SKM-1 (cell line): ENCODE results near the gene COL6A1.
"Not testable (repeated sequence)": the region's sequence is repeated elsewhere in the genome, so short reads cannot be mapped to it uniquely, and the experiment has no call there.

ENCODE experiments used
- DNase-seq: peaks from one replicate; lab custom pipeline; 2025; ENCODE audit not compliant: unreplicated experiment; lab: John Stamatoyannopoulos, UW

Gene COL6A1

DNA sequence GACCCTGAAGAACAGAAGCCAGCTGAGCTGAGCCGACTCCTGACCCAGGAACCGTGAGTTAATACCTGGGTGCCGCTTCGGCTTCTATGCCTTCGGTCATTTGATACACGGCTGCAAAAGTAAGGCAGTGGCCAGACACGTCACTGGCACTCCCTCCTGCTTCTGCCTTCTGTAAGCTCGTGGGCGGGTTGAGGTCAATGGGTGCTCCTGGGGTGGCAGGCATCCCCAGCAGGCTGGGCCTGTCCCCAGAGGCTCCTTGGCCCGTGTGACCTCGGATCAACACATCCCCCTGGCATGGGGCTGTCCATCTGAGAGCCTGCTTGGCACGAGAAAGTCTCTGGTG, 35.7 kb upstream of the COL6A1 start:
- no peak for DNase-seq

DNA sequence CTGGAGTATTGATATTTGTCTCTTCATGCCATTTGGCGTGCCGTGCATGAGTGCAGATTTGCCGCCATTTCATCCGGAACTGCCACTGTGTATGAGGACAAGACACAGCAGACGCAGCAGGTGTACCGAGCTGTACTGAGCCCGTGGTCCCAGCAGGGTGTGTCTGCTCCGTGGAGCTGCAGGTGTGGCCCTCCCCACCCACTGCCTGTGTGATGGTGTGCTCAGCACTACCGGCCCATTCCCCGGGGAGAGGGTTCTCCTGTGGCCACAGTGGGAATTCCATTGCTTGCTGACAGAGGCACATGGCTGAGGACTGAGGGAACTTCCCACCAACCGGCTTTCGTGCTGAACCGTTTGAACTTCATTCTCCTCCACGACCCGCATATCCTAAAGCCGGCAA, 34.3 kb upstream of the COL6A1 start:
- no peak for DNase-seq

DNA sequence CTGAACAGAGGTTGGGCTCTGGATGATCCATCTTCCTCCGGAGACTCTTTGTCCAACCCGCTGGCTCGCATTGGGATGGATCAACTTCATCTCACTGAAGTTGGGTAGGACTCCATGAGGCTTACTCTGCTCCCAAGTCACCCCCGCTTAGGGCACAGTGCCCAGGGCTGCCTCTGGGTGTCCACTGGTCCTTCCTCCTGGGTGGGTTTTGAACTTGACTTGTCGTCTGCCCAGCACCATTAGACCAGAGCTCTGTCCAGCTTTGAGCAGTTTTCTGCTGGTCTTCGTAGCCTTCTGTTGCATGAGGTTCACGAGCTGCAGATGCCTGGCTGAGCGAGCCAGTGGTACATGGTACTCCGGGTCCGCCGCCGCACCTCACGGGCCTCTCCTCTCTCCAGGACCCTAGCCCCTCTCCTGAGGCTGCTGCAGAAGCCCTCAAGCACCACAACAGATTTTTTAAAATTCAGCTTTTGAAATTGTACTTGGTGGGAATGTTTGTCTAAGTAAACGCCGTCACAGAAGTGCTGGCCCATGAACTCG, 33.8 kb upstream of the COL6A1 start:
- DNase-seq: no peak

DNA sequence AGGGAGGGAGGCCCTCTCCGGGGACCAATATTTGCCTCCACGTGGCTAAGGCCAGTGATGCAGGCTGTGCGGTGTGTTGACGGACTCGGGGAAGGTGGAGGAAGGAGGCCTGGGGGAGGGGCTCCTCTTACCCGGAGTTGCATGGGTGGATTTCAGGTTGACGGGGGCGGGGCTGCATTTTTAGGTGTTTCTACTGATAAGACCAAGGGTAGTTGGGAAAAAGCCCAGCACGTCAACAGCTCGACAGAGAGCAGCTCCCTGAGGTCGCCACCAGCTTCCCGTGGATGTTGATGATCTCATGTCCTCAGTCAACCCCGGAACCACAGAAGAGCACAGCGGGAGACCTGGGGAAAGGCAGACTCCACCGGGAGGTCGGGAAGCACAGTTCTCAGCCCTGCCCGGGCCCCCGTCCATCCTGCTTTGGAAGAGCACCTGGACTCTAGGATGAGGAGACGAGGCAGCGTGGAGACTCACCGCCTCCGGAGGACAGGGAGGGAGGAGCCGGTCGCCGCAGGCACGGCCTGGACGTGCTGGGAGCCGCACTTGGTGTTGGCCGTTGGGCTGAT, 32.9 kb upstream of the COL6A1 start:
- DNase-seq: no peak

DNA sequence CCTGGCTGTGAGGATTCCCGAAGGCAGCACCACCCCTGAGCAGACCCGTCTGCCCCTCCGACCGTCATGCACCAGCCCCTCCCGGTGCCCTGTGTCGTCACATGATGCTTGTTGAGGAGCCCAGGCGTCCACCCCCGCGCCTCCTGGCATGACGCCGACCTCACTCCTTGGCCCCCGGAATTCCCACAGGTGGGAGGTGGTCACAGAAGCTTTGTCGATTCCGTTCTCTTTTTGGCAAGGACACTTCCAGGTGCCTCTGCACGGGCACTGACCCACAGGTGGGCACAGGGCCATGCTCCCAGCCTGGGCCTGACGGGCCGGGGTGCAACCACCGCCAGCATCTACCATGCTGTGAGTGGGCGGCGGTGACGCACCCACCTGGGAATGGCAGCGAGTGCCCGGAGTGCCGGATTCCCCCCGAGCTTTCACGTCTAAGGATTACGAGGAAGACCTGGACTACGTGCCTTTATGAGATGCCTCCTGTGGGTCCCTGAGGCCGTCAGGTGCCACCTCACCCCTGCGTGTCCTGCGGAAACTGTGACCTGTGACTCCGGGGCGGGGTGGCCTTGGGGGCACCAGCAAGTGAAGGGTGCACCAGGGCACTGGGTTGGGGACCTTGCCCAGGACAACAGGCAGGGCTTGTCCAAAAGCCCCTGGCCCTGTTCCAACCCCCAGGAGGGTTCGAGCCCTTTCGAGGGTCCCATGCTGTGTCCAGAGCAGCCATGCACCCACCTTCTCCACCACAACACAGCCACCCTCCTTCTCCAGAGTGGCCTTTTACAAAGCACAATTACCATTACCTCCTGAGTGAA, 31.4 kb upstream of the COL6A1 start:
- DNase-seq: no peak

DNA sequence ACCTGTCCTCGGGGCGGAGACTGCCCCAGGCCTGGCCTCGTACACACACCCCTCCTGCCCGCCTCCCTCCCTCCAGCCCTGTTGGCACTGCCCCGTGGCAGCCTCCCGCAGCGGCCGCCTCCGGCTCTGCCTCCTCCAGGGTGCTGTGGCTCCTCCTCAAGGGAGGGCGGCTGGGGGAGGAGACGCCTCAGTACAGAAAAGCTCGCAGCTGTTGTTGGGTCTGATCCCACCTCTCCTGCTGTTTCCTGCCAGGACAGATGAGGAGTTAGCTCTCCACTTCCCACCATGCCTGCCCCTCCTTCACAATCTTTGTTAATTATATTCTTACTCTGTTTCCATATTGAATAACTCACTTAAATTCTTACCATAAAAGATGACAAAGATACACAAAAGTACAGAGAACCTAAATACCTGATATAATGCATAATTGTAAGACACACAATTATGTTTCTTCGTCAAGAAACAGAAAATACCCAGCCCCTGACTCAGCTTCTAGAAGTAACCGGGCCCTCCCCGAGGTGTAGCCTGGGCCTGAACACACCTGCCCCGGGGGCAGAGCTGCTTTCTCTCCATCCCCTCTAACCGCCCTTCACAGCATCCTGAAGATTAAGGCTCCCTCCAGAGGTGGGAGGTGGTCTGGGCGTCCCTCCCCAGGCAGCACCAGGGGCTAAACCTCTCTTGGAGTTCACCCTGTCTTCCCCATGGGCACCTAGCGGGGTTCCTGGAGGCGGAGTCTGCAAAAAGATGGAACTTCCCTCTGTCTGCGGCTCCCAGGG, 30.6 kb upstream of the COL6A1 start:
- DNase-seq: no peak

DNA sequence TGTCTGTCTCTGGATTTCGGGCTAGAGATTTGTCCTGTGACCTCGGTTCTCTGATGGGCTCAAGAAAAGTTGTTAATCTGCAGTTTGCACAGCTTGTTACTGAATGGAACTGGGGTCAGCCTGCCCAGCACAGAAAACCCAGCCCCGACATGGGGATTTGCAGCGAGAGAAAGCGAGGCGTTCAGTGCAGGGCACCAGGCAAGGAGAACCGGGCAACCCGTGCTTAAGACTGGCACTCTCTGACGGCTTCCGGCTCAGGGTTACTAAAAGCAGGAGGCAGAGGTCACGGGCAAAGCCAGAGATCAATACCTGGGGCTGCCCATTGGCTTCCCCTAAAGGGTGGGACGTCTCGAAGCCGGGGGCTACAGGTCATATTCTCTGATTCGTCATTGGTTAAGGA, 29.9 kb upstream of the COL6A1 start:
- no peak for DNase-seq

DNA sequence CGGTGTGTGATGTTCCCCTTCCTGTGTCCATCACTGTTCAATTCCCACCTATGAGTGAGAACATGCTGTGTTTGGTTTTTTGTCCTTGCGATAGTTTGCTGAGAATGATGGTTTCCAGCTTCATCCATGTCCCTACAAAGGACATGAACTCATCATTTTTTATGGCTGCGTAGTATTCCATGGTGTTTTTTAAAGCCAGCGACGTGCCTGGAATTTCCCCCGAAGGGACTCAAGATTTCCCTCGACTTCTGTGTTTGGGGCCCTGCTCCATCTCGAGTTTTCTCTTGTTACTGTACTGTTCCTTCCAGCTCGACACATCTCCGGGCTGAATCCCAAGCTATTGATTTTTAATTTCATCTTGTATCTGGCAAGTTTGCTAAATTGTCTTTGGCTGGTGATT, 29.0 kb upstream of the COL6A1 start:
- DNase-seq: not testable (repeated sequence)

DNA sequence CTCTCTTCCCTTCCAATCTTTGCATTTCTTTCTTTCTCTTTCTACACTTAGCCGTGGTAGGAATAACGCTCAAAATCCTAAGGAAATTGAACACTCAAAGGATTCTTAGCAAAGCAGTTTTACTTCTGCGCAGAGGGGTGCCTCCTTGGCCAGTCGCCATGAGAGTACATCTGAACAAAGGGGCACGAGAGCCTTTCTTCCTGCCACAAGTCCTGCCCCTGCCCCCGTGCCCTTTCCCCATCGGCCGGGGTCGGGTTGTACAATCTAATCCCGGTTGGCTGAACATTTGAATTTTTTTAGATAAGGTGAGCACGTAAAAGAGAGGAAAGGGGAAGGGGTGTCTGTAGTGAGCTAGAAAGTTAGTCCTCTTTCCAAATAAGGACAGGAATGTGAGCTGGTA, 28.6 kb upstream of the COL6A1 start:
- no peak for DNase-seq

DNA sequence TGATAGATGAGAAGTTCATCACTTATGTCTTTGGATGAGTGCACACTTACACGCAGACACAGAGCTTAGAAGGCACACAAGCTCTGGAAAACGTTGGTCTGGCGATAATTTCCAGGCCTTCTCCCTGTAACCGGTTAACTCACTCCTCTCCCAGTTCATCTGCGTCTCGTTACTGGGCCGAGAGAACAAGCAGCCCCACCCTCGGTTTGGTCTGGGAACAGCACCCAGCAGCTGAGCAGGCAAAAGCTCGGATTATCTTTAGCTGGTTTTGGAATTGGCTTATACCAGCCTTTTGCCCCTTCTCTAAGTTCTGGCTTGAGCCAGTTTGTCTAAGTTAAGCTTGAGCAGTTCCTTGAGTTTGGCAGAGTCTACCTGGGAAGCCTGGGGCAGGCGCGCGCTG, 27.3 kb upstream of the COL6A1 start:
- DNase-seq: no peak

DNA sequence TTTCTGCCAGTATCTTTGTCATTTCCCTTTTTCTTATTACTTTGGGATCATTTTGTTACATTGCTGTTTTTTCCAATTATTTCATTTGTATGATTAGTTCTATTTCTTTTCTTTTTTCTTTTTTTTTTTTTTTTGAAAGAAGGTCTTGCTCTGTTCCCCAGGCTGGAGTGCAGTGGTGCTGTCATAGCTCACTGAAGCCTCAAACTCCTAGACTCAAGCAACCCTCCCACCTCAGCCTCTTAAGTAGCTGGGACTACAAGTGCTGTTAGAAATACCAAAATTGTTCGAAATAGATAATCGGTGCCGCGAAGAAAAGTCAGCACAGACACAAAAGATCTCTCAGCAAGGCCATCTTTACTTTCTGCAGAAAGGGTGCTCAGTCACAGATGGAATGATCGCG, 26.6 kb upstream of the COL6A1 start:
- DNase-seq: no peak

DNA sequence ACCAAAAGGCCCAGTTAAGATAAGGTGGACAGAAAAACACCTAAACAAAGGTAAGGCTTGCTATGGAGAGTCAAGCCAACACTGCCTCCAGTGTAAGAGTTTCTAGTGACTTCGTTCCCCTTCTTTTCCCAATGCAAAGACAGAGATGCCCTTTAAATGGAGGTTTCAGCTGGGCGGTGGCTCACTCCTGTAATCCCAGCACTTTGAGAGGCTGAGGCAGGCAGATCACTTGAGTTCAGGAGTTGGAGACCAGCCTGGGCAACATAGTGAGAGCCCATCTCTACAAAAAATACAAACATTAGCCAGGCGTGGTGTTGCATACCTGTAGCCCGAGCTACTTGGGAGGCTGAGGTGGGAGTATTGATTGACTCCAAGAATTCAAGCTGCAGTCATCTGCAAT, 24.0 kb upstream of the COL6A1 start:
- no peak for DNase-seq

DNA sequence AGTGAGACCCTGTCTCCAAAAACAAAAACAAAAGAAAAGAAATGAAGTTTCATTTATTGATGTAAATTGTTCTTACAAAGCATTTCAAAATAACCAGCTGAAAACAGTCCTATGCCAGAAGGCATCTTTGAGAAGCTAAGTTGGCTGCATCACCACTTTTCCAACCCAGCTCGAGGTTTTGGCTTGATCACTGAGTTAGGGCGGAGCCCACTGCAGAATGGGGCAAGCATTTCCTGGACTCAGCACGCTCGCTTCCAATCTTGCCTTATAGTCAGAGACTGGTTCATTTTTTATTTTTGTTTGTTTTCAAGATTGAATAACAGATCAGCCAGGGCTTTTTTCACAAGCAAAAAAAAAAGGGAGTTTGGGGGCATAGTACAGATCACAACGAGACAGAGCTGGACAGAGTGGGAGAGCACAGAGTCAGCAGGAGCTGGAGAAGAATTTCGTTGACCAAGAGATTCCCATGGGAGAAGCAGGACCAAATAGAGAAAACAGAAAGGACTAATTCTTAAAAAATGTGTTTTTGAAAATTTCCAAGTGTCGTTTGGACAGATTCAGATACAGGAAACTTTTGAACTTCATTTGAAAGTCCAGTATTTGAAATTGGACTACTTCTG, 23.5 kb upstream of the COL6A1 start:
- no peak for DNase-seq

DNA sequence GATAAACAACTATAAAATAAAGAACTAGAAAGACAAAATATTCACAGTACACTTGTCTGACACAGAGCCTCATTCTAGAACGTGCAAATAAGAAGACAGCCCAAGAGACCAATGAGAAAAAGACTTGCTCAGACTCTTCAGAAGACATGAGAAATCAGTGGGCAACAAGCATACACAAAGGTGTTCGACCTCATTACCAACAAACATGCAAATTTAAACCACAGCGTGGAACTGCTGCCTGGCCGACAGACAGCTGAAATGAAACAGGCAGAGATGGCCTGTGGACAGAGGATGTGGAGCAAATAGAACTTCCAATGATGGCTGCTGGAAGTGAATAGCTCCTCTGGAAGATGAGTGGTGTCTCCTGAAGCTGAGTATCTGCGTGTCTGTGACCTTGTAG, 22.4 kb upstream of the COL6A1 start:
- no peak for DNase-seq

DNA sequence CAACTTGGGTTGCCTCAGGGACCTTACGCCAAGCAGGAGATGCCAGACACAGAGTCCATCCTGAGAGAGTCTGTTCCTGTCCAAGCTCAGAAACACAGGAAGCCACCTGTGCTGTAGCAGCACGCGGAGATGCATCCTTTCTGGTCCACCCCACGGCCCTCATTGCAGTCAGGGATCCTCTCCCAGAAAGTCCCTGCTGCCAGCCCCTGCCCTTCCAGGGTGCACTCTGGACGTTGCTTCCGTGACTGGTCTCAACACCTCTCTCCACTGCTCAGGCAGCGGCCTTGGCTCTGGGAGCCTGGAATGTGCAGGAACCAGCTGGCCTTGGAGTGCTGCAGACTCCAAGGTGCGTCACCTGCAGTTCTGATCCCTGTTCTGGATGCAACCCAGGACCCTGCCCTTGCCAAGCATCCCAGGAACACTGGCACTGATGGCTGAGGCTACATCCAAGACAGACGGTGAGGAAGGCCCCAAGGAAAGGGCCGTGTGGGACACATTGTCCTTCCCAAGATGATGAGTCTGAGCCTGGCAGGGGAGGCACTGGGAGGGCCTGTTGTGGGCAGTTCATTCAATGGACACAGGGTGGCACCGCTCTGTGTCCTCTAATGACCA, 21.7 kb upstream of the COL6A1 start:
- DNase-seq: no peak

DNA sequence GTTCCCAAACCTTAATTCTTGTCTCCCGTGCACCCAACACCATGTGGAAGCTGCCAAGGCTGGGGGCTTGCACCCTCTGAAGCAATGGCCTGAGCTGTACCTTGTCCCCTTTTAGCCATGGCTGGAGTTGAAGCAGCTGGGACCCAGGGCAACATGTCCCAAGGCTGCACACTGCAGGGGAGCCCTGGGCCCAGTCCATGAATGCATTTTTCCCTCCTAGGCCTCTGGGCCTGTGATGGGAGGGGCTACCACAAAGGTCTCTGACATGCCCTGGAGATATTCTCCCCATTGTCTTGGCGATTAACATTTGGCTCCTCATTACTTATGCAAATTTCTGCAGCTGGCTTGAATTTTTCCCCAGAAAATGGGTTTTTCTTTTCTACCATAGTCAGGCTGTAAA, 20.2 kb upstream of the COL6A1 start:
- DNase-seq: not testable (repeated sequence)

DNA sequence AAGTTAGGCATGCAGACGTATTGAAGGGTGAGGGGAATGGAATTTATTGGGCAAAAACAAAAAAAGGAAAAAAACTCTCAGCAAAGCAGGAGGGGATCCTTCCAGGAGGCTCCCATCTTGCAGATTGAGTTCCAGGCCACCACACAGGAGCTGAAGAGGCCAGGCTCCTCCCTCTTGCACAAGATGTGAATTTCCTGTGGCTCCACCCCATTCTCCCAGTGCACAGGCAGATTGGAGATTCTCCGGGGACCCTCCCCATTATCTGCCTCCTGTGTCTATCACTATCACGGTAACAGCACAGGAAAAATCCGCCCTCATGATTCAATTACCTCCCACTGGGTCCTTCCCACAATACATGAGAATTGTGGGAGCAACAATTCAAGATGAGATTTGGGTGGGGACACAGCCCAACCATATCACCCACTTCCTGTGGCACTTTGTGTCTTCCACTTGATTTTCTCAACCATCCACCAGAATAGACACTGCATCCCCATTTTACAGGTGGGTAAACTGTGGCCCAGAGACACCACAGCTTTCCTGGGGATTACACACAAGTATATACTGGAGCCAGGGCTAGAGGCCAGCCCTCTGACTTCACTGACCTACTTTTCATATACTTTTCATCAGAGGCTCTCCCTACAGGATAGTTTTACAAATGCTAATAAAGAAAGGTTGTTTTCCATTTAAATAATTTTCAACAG, 18.9 kb upstream of the COL6A1 start:
- DNase-seq: no peak

DNA sequence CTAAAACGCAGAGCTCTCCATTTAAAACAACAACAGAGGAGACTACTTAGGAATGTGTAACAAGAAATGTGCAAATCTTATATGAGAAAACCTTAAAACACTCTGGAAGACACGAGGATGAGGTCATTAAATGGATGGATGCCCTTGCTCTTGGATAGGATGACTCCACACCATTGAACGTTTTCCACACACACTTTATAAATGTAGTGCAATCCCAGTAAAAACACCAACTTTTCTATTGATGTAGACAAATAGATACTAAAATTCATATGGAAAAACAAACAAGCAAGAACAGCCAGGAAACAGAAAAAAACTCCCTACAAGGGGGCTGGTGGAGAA, 18.4 kb upstream of the COL6A1 start:
- DNase-seq: no peak

DNA sequence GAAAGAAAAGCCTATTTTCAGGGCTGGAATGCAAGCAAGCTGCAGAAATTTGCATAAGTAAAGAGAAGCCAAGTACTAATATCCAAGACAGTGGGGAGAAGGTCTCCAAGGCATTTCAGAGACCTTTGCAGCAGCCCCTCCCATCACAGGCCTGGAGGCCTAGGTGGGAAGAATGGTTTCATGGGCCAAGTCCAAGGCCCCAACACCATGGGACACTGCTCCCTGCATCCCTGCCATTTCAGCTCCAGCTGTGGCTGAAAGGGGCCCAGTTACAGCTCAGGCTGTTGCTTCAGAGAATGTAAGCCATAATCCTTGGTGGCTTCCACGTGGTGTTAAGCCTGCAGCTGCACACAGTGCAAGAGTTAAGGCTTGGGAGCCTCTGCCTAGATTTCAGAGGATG, 16.9 kb upstream of the COL6A1 start:
- no peak for DNase-seq

DNA sequence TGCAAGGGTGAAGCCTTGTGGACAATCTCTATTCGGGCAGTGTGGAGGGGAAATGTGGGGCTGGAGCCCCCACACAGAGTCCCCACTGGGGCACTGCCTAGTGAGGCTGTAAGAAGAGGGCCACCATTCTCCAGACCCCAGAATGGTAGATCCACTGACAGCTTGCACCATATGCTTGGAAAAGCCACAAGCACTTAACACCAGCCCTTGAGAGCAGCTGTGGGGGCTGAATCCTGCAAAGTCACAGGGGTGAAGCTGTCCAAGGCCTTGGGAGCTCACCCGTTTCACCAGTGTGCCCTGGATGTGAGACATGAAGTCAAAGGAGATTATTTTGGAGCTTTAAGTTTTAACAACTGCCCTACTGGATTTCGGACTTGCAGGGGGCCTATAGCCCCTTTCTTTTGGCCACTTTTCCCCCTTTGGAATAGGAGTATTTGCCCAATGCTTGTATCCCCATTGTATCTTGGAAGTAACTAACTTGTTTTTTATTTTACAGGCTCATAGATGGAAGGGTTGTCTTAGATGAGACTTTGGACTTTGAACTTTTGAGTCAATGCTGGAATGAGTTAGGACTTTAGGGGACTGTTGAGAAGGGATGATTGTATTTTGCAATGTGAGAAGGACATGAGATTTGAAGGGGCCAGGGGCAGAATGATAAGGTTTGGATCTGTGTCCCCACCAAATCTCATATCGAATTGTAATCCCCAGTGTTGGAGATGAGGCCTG, 16.3 kb upstream of the COL6A1 start:
- DNase-seq: no peak
